ENCODE results near the gene ANKRD29. TPM values are rescaled to one million over a fixed set of nuclear protein-coding genes. Genes with fewer than 3 reads are reported as not detected.
A peak's percentile ranks its signal among the peaks of the same experiment; 100 is the strongest.

ANKRD29 gene
- total RNA-seq, 1 donor from 2014 or later, result 72.0 TPM

- intact Hi-C loops (cut with DNase I), result no loop called here
- peaks cover 100% of the 10 kb centered on the region for H3K36me3 ChIP-seq
- no peaks in the 10 kb centered on the region for H3K27me3 ChIP-seq
- H3K4me3 ChIP-seq, result no peak overlapping the region
- TF ChIP-seq CTCF (IDR thresholded peaks at IDR 0.05), result no peak
- H3K27ac ChIP-seq, result peak overlapping the region; percentile 58
- H3K4me1 ChIP-seq, result peaks cover 10% of the 10 kb centered on the region
- DNase-seq (no peak), ATAC-seq (no peak)
- H3K9me3 ChIP-seq, result no peaks in the 10 kb centered on the region
Measured at GRCh38 chr18:23552505-23552904, 110.2 kb downstream of the ANKRD29 start.

GRCh38 chr18:23551978-23552377 lies 110.7 kb downstream of the ANKRD29 start:
- intact Hi-C loops (cut with DNase I), result no loop called here
- Histone ChIP-seq H3K4me1 (peaks cover 10% of the 10 kb centered on the region), H3K4me3 (no peak overlapping the region), H3K27me3 (no peaks in the 10 kb centered on the region), H3K36me3 (peaks cover 100% of the 10 kb centered on the region), H3K9me3 (no peaks in the 10 kb centered on the region), H3K27ac (peak overlapping the region; percentile 58)
- no peak for TF ChIP-seq CTCF (IDR thresholded peaks at IDR 0.05)
- ATAC-seq, result no peak
- no peak for DNase-seq

GRCh38 chr18:23550898-23551297 lies 111.8 kb downstream of the ANKRD29 start:
- Histone ChIP-seq H3K27me3 (no peaks in the 10 kb centered on the region), H3K4me1 (peaks cover 10% of the 10 kb centered on the region), H3K27ac (peak overlapping the region; percentile 58), H3K4me3 (no peak overlapping the region), H3K9me3 (no peaks in the 10 kb centered on the region), H3K36me3 (peaks cover 100% of the 10 kb centered on the region)
- TF ChIP-seq CTCF (IDR thresholded peaks at IDR 0.05), result no peak
- ATAC-seq (peak; percentile 70), DNase-seq (no peak)
- intact Hi-C loops (cut with DNase I), result no loop called here

Other genes starting within 250 kb of the ANKRD29 start
- gene RIOK3, start 209.6 kb downstream of the ANKRD29 start, total RNA-seq, result 63.7 TPM
- 42.5 TPM for gene RMC1, start 159.4 kb downstream of the ANKRD29 start, total RNA-seq
- gene NPC1, start 76.4 kb downstream of the ANKRD29 start, total RNA-seq, result 143 TPM
- gene LAMA3, start 26.5 kb upstream of the ANKRD29 start, total RNA-seq, result 139 TPM

All from upper lobe of right lung (tissue), 1 donor.